Lower leg skin (tissue), 3 donors: ENCODE measurements around the gene TCL1B.

Source experiments
- POLR2A ChIP-seq, 2 donors: fragments of 450-650 bp; IDR thresholded peaks; one replicate each; pipeline ENCODE4 v1.6.1; 2016 to 2017; ENCODE audit warnings: antibody characterized with exemption in 2 of 2, mild to moderate bottlenecking in 1 of 2, moderate library complexity in 1 of 2
- TF ChIP-seq, protein P1 (sequence below), 3 donors: fragments of 450-650 bp; IDR thresholded peaks; one replicate each; pipeline ENCODE4 v1.5.1; 2016; ENCODE audit warnings: antibody characterized with exemption in 3 of 3, mild to moderate bottlenecking in 3 of 3, moderate library complexity in 2 of 3

DNA sequence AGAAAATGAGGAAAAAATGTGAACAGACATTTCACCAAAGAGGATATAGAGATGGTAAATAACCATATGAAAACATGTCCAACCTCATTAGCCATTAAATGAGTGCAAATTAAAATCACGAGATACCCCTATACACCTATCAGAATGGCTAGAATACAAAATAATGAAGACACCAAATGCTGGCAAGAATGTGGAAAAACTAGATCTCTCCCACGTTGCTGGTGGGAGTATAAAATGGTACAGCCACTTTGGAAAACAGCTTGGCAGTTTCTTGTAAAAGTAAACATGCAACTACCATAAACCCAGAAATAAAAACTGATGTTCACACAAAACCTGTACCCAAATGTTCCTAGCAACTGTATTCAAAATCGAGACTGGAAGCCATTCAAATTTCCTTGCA is 38.3 kb upstream of the TCL1B start:
- TF ChIP-seq POLR2A (IDR thresholded peaks at IDR 0.05): no peak
- TF ChIP-seq, protein P1, sequence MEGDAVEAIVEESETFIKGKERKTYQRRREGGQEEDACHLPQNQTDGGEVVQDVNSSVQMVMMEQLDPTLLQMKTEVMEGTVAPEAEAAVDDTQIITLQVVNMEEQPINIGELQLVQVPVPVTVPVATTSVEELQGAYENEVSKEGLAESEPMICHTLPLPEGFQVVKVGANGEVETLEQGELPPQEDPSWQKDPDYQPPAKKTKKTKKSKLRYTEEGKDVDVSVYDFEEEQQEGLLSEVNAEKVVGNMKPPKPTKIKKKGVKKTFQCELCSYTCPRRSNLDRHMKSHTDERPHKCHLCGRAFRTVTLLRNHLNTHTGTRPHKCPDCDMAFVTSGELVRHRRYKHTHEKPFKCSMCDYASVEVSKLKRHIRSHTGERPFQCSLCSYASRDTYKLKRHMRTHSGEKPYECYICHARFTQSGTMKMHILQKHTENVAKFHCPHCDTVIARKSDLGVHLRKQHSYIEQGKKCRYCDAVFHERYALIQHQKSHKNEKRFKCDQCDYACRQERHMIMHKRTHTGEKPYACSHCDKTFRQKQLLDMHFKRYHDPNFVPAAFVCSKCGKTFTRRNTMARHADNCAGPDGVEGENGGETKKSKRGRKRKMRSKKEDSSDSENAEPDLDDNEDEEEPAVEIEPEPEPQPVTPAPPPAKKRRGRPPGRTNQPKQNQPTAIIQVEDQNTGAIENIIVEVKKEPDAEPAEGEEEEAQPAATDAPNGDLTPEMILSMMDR (IDR thresholded peaks at IDR 0.05): no peak
